ENCODE measurements around the gene BHLHA15.
"Not testable (repeated sequence)": the region's sequence is repeated elsewhere in the genome, so short reads cannot be mapped to it uniquely, and the experiment has no call there.

BHLHA15 gene

GRCh38 chr7:98211676-98212531 lies 665 bp downstream of the BHLHA15 start:
- DNase-seq = no peak

- DNase-seq = no peak
These were observed 1.3 kb downstream of the BHLHA15 start for GRCh38 chr7:98212532-98213041.

- no peak for DNase-seq
These were observed 2.2 kb downstream of the BHLHA15 start for GRCh38 chr7:98213296-98213887.

GRCh38 chr7:98213888-98214810 lies 2.9 kb downstream of the BHLHA15 start:
- no peak for DNase-seq

- DNase-seq = no peak
These were observed 3.6 kb downstream of the BHLHA15 start for GRCh38 chr7:98214811-98215321.

GRCh38 chr7:98215561-98216495 lies 4.6 kb downstream of the BHLHA15 start:
- no peak for DNase-seq

GRCh38 chr7:98216941-98217622 lies 5.8 kb downstream of the BHLHA15 start:
- no peak for DNase-seq

- DNase-seq = peak in 1 of 2 experiments; percentile 41
These were observed 6.7 kb downstream of the BHLHA15 start for GRCh38 chr7:98217623-98218582.

- not testable (repeated sequence) for DNase-seq
These were observed 8.1 kb downstream of the BHLHA15 start for GRCh38 chr7:98219382-98219781.

GRCh38 chr7:98221611-98222532 lies 10.6 kb downstream of the BHLHA15 start:
- no peak for DNase-seq

GRCh38 chr7:98222533-98223195 lies 11.4 kb downstream of the BHLHA15 start:
- DNase-seq = no peak

GRCh38 chr7:98223351-98223897 lies 12.2 kb downstream of the BHLHA15 start:
- peak; percentile 19 to 48 for DNase-seq

GRCh38 chr7:98223898-98224700 lies 12.9 kb downstream of the BHLHA15 start:
- DNase-seq = no peak

- no peak for DNase-seq
These were observed 13.5 kb downstream of the BHLHA15 start for GRCh38 chr7:98224701-98225181.

- DNase-seq = no peak
These were observed 14.8 kb downstream of the BHLHA15 start for GRCh38 chr7:98225913-98226614.

GRCh38 chr7:98227939-98228338 lies 16.7 kb downstream of the BHLHA15 start:
- DNase-seq = no peak
